IPS-NIHi7 (cell line): Measurements from ENCODE around the gene LAMC1.

Experiments used
- DNase-seq: peaks from one replicate; pipeline ENCODE4 v3.0.0; 2012; ENCODE audit warnings: mixed read lengths; ENCODE audit errors: extremely low spot score

LAMC1 gene

DNA sequence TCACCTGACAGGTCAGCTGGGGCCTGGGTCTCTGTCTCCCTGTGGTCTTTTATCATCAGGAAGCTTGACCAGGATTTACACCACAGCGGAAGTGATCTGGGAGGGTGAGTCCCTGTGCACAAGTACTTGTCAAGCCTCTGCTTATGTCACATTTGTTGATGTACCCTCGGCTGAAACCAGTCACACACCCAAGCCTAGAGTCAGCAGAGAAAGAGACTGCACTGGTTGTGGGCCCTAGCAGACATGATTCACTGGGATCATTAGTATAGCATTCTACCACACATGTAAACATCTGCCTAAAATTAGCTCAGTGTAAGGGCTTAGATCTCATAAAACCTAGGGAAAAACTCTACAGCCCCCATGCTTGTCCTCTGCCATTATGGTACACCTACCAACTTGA is 83.5 kb downstream of the LAMC1 start:
- DNase-seq: no peak

DNA sequence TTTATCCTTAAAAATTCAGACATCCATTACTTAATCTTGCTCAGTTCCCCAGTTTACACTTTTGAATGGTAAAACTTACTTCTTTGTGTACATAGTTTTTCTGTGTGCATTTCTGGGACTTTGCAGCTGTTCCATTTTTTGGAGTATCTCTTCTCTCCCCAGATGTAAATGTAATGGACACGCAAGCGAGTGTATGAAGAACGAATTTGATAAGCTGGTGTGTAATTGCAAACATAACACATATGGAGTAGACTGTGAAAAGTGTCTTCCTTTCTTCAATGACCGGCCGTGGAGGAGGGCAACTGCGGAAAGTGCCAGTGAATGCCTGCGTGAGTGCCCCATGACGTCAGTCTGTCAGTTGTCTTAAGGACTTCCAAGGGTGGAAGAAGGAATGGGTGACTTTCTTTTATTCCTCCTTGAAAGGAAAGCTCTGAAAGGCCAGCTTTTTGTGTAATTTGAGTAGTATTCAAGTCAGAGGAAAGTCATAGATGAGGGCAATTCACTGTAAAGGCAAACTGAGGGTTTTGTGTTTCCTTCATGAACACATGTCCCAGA is 87.2 kb downstream of the LAMC1 start:
- DNase-seq: no peak

DNA sequence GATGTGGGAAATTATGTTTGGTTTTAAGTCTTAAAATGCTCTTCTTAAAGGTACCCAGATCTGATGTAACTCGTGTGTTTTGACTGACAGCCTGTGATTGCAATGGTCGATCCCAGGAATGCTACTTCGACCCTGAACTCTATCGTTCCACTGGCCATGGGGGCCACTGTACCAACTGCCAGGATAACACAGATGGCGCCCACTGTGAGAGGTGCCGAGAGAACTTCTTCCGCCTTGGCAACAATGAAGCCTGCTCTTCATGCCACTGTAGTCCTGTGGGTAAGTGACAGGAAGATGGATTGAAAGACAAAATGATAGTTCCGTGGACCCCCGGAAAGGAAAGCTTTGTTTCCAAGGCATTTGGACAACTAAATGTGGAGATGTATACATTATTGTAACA is 91.2 kb downstream of the LAMC1 start:
- DNase-seq: no peak

DNA sequence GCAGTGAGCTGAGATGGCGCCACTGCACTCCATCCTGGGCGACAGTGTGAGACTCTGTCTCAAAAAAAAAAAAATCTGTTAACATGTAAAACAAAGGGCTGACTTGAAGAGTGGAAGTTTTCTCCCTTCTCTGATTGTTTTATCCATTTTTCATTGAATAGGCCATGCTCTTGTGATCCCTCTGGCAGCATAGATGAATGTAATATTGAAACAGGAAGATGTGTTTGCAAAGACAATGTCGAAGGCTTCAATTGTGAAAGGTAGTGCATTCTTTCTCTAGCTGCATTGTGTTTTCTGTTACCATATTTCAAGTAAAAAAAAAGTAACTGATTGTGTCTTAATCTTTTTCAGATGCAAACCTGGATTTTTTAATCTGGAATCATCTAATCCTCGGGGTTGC is 93.2 kb downstream of the LAMC1 start:
- DNase-seq: no peak

DNA sequence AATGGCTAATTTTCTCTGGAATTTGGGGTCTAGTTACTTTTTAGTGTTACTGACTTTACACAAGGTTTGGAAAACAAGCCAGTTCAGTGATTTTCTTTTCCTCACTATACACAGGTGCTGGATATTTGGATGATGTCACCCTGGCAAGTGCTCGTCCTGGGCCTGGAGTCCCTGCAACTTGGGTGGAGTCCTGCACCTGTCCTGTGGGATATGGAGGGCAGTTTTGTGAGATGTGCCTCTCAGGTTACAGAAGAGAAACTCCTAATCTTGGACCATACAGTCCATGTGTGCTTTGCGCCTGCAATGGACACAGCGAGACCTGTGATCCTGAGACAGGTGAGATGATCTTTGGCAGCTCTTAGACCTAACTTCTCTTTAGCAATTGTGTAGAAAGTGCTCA is 98.4 kb downstream of the LAMC1 start:
- DNase-seq: no peak

DNA sequence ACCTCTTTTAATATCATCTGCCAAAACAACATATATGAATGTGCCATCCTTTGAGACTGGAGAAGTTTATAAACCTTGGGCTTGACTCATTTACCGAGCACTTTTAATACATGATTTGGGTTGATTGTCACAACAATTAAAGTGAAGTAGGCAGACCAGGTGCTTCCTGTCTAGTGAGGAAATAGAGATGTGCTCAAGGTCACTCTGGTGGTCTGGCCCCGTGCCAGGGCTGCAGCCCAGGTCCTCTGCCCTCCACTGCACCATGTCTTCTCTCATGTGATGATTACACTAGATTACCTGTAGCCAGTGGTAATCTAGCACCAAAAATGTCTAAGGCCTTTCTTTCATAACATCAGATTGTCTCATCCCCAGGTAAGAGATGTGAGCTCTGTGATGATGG is 101.0 kb downstream of the LAMC1 start:
- no peak for DNase-seq

DNA sequence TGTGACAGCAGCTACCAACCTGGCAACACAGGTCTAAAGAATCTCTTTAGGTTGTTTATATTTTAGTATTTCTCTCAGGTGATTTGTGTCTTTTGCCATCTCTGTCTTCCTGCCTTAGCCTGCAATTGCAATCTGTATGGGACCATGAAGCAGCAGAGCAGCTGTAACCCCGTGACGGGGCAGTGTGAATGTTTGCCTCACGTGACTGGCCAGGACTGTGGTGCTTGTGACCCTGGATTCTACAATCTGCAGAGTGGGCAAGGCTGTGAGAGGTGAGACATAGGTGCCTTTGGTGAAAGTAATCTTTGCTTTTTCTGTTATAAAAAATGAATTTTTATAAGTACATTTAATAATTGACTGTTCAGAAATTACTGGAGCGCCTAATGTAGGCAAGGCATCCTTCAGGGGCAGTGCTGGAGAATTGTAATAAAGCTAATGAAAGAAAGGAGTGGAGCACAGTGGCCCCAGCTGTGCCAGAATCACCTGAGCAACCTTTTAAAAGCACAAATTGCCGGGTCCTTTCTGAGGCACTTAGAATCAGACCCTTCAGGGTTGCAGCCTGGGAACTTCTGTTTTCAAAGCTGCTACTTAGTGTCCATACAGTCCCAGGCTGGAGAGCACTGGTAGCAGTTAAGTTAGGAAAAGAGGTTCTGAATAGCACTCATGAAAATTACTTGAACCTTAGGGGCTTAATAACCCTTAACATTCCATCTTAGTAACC is 102.2 kb downstream of the LAMC1 start:
- no peak for DNase-seq

DNA sequence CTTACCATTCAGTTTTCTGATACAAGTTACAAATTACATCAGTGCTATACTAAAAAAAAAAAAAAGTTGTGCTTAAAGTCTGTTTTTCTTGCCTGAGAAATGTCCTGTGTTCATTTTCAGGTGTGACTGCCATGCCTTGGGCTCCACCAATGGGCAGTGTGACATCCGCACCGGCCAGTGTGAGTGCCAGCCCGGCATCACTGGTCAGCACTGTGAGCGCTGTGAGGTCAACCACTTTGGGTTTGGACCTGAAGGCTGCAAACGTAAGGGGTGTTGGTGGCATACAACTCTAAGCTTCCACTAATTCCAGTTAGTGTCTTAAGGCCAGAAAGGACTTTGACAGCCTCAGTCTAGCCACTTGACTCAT is 102.8 kb downstream of the LAMC1 start:
- DNase-seq: no peak

DNA sequence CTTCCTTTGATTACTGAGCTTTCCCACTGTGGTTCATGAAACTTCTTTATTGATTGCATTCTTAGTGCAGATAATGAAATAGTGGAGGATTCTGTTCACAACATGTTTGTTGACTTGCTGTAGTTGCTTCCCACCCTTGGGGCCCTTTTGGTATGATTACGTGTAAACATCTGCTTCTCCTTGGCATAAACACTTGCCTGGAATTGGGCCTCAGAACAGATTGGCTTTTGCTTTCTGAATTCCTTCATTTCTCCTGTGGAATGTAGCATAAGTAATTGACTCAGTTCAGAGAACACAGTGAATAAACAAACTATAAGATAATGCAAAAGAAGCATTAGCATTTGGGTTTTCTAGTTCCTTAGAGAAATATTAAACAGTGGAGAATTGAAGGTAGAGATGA is 103.3 kb downstream of the LAMC1 start:
- no peak for DNase-seq

DNA sequence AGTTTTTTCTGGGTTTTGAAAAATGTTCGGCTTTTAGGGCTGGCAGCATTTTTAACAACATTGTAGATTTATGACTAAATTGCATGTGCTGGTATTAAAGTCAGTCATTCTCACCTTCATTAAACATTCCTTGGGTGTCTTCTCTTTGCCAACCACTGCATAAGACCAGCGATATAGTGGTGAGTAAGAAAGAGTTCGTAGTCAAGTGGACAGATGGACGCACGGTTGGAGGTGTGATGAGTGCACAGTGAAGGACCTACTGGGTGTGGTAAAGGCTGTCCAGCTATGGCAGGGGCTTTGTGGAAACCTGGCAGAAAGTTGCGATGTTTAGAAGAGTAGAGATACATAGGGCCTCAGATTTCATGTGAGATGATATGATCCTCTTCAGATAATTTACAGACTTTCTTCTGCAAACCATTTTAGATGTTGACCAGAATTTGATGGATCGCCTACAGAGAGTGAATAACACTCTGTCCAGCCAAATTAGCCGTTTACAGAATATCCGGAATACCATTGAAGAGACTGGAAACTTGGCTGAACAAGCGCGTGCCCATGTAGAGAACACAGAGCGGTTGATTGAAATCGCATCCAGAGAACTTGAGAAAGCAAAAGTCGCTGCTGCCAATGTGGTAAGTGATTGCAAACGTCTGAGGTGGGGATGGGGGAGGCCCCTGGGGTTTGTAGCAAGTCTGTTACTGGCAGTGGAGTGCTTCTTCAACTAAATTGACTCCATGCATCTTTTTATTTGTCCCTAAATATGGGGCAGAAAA is 106.9 kb downstream of the LAMC1 start:
- DNase-seq: no peak

DNA sequence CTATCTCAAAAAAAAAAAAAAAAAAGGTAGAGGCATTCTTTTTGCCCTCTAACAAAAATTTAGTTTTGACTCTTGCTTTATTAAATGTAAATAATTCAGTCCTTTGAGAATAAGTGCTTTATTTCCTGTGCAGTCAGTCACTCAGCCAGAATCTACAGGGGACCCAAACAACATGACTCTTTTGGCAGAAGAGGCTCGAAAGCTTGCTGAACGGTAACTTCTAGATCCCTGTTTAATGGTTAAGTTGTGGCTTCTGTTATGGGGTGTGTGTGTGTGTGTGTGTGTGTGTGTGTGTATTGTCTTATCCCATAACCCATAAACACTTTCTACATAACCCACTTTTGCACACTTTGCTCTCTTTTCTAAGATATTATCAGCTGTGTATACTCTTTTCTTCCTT is 107.9 kb downstream of the LAMC1 start:
- no peak for DNase-seq

DNA sequence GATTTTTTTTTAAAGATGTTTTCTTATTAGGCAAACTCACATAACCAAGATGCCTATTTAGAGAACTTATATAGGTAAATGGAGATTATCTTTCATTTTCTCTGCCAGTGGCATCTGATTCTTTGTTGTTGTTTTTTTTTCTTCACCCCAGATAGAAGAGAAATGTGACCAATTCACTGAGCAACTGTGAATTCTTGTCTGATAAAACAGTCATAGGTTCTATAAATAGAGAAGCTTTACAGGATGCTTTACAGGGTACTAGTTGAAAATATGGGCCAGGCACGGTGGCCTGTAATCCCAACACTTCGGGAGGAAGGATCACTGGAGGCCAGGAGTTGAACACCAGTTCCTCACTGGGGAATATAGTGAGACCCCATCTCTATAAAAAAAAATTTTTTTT is 112.1 kb downstream of the LAMC1 start:
- no peak for DNase-seq

DNA sequence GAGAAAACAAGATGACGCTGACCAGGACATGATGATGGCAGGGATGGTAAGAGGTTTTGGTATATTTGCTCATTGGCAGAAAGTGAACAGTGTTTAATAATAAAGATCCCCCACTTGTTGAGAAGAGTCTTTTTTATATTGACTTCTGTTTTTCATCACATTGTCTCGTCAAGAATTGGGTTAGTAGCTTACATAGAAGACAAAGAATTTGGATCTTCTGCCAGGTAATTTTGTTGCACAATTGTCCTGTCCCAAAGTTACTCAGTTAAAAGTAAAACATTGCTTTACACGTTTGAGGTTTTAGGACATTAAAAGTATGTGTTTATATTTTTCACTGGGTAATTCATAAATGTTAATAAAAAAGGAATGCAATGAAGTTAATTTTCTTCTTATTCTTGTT is 114.6 kb downstream of the LAMC1 start:
- no peak for DNase-seq

DNA sequence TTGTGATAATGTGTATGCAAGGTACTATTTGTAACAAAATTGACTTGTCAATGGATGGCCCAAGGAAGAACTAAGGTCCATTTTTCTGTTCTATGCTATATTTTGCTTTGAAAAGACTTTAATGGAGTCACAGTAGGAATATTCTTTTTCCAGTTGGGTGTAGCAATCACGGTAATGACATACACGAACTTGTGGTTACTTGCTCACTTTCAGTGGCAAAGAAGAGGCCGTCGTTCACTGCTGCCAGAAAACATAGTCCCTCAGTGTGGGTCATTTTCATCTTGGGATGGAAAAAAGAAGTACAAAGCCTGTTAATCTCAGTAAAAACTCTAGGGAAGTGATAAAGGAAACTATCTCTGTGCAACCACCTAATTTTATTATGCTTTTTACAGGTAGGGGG is 115.1 kb downstream of the LAMC1 start:
- no peak for DNase-seq

DNA sequence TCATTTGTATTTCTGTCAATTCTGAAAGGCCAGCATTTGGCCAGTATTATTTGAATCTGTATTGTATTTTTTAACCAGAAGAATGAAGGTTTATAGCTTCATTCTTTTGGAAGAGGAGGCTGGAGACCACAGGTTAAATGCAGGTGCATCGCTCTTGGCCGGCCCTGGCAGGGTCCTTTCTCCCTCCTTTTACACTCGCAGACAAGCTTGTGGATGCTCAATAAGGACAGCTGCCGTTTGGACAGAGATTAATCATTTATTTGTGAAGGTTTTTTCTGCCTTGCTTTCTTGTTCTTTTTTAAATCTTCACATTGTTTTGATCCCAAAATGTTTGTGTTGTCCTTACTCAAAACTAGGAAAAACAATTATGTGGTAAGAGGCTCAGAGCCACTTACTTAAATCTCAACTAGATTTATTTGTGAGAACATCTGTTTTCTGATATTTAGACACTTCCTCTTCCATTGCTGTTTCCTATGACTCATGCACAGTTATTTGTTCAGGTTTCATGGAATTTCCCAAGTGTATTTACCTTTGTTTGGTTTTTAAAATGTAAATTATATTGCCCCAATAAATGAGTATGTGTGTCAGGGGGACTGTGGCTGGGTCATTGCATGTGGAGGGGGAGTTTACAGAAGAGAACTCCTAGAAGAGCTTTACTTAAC is 116.2 kb downstream of the LAMC1 start:
- no peak for DNase-seq

DNA sequence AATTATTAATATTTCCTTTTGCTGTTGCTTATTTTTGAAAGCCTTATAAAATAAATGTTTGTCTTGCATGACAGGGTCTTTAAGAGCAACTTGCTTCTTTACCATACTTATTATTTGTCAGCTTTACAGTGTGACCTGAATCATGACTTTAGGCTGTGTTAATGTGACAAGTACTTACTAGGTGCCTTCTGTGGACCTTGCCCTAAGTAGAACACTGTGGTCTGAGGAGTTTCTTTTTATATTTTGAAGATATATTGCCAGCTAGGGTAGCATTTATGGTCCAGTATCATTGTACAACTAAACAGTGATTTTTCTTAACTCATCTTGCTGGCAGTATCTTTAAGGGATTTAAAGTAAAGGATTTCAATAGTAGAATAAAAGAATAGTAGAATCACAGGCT is 117.4 kb downstream of the LAMC1 start:
- DNase-seq: no peak

DNA sequence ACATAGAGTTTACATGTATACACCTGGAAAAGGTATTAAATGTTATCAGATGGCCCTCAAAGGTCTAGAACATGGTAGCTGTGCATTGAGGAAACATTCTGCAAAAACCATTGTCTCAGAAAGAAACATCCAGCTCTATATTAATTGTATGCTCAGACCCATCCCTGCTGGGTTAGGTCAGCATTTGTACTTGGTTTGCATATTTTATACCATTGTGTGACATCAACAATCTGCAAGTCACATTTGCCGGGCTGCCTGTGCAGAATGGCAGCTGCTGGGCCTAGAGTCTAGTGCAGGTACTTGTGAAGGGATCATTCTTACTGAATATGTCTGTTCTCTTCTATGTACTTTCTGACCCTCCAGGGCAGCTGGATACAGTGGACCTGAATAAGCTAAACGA is 119.0 kb downstream of the LAMC1 start:
- DNase-seq: no peak

DNA sequence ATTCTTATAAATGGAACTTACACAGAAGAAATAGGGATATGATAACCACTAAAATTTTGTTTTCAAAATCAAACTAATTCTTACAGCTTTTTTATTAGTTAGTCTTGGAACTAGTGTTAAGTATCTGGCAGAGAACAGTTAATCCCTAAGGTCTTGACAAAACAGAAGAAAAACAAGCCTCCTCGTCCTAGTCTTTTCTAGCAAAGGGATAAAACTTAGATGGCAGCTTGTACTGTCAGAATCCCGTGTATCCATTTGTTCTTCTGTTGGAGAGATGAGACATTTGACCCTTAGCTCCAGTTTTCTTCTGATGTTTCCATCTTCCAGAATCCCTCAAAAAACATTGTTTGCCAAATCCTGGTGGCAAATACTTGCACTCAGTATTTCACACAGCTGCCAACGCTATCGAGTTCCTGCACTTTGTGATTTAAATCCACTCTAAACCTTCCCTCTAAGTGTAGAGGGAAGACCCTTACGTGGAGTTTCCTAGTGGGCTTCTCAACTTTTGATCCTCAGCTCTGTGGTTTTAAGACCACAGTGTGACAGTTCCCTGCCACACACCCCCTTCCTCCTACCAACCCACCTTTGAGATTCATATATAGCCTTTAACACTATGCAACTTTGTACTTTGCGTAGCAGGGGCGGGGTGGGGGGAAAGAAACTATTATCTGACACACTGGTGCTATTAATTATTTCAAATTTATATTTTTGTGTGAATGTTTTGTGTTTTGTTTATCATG is 120.5 kb downstream of the LAMC1 start:
- DNase-seq: no peak

DNA sequence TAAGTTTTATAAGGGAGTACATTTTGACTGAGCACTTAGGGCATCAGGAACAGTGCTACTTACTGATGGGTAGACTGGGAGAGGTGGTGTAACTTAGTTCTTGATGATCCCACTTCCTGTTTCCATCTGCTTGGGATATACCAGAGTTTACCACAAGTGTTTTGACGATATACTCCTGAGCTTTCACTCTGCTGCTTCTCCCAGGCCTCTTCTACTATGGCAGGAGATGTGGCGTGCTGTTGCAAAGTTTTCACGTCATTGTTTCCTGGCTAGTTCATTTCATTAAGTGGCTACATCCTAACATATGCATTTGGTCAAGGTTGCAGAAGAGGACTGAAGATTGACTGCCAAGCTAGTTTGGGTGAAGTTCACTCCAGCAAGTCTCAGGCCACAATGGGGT is 121.5 kb downstream of the LAMC1 start:
- no peak for DNase-seq

DNA sequence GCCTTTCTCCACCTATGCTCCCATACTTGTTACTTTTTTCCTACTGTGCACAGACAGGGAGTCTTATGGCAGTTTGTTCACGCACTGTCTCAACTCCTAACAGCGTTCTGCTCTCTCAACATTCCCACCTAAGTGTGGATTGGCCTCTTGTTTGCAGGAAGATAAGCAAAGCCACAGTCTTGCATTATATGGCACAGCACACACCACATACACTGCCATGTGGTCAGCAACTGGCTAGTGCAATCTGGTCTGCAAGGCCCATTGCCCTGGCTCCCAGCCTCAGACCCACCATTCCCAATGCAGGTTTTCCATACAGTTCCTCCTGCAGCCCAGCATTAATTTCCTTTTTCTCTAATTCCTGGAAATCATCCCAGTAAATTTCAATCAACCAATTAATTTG is 124.5 kb downstream of the LAMC1 start:
- DNase-seq: no peak

DNA sequence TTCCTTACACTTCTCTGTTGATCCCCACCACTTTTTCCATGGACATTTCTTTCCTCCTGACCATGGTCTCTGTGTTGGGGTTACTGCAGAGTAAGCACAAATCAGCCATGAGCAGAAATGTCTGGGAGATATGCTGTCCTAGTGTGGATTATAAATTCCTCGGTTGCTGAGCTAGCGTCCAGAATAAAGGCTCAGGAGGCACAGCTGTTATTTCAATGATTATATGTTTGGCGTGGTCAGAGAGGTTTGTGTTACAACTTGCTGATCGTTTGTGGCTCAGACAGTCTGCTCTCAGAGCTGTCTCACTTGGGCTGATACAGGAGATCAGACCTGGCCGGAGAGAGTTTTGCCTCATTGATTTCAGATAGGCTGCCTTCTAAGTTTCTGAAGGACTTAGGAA is 125.4 kb downstream of the LAMC1 start:
- no peak for DNase-seq

DNA sequence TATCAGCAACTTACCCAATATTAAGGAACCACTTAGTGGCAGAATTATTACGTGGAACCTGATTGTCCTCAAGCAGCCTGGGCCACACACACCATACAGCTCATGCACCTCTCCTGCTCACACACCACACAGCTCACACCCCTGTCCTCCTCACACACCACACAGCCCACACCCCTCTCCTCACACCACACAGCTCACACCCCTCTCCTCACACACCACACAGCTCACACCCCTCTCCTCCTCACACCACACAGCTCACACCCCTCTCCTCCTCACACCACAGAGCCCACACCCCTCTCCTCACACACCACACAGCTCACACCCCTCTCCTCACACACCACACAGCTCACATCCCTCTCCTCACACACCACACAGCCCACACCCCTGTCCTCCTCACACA is 126.1 kb downstream of the LAMC1 start:
- DNase-seq: no peak
